ENCODE results near the gene RIC8B.
"Not testable (repeated sequence)": the region's sequence is repeated elsewhere in the genome, so short reads cannot be mapped to it uniquely, and the experiment has no call there.

The RIC8B gene, protein sequence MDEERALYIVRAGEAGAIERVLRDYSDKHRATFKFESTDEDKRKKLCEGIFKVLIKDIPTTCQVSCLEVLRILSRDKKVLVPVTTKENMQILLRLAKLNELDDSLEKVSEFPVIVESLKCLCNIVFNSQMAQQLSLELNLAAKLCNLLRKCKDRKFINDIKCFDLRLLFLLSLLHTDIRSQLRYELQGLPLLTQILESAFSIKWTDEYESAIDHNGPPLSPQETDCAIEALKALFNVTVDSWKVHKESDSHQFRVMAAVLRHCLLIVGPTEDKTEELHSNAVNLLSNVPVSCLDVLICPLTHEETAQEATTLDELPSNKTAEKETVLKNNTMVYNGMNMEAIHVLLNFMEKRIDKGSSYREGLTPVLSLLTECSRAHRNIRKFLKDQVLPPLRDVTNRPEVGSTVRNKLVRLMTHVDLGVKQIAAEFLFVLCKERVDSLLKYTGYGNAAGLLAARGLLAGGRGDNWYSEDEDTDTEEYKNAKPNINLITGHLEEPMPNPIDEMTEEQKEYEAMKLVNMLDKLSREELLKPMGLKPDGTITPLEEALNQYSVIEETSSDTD

DNA sequence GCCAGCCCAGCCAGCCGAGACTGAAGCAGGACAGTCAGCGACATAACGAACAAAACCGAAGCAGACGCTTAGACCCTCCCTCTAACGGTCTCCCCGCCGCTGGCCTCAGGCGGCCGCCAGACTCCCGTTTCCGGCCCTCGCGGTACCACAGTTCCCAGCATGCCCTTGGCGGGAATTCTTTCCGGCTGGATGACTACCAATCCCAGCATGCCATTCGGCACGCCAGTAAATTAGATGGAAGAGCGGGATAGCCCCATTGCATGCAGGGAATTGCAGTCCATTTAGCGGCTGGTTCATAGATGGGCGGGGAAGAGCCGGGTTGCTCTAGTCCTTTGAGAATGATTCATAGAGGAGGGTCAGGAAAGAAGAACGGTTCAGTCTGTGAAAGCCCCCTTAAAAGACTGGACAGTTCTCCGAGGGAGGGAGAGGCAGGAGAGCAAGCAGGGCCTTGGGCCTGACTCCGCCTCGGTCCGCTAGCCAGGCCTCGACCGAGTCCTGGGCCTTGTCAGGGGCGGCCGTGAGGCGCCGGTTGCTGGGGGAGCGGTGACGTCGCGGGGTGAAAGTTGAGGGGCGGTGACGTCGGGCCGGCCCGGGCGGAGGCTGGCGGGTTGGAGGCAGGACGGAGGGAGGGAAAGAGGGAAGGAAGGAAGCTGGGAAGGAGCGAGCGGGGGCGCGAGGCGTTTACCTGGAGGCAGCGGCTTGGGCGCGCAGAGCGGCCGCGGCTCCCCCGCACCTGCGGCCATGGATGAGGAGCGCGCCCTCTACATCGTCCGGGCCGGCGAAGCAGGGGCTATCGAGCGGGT, at the start of gene RIC8B:
Gene RIC8B (plus strand): TSS at position 678 of the 803 bp plus-strand sequence. CDS start 64 bp downstream, at position 742.
- peak; percentile 67 to 70 for DNase-seq

DNA sequence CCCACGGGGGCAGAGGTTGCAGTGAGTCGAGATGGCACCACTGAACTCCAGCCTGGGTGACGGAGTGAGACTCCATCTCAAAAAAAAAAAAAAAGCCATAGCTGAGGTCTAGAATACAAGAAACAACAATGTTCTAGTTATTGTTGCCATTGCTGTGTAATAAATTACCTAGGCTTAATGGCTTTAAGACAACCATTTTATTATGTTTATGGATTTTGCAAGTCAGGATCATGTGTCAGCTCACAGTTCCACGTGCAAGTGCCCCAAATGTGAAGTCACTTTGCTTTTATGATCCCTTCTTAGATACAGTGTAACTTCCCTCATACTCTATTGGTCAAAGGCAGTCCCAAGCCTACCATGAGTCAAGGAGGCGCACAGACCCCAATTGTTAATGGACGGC, 49.5 kb upstream of the RIC8B start:
- DNase-seq: no peak

DNA sequence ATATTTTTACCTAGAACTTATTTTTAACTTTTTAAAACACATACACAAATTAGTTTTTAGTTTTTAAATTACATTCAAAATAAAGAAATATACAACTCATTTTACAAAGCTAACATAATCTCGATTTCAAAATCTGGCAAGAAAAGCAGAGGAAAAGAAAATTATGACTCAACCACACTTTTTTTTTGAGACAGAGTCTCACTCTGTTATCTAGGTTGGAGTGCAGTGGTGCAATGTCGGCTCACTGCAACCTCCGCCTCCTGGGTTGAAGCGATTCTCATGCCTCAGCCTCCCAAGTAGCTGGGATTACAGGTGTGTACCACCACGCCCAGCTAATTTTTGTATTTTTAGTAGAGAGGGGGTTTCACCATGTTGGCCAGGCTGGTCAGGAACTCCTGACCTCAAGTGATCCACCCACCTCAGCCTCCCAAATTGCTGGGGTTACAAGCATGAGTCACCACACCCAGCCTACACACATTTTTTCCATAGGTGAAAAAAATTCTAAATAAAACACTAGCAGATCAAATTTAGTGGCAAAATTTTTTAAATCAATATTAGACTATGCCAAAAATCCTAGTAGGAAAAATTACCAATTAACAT, 47.8 kb upstream of the RIC8B start:
- not testable (repeated sequence) for DNase-seq

DNA sequence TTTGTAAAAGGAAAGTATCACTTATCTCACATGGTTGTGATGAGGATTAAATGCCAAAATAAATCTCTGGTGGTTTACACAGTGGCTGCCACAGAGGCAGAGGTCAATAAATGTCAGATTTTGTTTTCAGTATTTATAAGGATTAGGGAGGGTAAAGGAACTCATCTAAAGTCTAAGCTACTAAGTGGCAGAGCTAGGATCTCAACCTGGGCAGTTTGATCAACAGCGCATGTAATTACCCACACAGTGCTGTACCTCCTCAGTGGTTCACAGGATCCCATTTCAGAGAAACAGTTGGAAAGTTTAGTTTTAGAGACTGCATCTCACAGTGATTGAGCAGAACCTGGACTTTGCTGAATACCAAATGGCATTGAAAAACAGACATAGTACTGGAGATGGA, 44.9 kb upstream of the RIC8B start:
- no peak for DNase-seq

DNA sequence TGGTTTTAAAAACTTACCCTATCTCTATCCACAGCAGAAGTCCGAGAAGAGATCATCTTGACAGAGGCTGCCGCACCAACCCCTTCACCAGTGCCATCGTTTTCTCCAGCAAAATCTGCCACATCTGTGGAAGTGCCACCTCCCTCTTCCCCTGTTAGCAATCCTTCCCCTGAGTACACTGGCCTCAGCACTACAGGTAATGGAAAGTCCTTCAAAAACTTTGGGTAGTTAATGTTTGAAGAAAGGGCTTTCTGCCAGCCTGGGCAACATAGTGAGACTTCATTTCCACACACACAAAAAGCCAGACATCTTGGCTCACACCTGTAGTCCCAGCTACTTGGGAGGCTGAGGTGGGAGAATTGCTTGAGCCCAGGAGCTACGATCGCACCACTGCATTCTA, 41.6 kb upstream of the RIC8B start:
- no peak for DNase-seq

DNA sequence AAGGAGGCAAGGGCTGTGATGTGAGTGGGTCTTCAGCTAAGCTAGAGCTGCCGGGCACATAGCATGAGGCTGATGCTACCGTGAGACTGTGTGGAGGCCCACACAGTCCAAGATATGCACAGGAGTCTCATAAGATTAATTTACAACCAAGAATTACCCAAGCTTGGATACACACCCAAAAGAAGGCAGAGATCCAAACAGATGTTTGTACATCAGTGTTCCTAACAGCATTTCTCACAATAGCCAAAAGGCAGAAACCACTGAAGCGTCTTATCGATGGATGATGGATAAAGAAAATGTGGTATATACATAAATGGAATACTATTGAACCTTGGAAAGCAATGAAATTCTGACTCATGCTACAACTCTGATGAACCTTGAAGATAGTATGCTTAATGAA, 40.8 kb upstream of the RIC8B start:
- no peak for DNase-seq

DNA sequence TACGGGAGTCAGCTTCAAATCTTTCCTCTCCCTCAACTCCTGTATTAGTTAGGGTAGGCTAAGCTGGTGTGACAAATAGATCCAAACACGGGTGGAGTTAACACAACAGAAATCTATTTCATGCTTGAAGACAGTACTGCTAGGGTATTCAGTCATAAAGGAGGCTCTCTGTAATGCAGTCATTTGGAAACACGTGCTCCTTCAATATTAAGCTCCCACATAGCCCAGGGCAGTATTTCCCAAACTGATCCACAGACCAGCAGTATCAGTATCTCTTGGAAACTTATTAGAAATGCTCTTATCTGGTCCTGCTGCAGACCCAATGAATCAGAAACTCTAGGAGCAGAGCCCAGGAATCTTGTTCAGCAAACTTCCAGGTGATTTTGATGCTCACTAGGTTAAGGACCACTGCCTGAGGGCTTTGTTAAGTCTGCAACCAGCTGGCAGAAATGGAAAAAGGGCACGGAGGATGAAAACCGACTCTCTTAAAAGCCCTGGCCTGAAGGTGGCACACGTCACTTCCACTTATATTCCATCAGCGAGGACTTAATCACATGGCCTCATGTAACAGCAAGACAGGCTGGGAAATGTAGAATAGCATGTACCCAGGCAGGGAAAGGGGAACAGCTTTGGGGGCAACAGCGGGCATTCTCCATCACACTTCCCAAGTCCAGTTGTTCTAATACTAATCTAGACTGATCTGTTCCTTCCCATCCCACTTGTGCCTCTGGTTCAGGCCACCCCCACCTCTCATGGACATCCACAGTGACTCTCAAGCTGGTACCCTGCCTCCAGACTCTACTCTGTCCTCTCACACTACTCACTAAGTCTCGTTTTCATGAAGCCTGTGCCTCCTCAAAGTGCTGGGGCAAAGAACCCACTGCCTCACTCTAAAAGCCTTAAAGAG, 38.2 kb upstream of the RIC8B start:
- DNase-seq: no peak

DNA sequence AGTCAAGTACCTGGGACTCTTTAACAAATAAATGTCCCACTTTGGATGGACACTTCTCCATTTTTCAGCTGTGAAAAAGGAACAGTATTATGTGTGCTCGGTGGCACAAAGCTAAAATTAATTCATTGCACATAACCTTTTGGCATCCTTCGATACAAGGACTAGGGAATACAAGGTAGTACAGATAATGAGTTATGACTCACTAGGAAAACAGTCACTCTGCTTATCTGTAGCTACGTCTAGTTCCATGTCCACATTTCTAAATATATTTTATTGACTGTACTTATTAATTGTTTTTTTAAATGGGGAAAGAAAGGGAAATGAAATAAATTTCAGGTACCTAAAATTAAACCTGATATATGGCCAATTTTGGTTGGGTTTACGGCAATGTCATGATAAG, 35.2 kb upstream of the RIC8B start:
- DNase-seq: no peak

DNA sequence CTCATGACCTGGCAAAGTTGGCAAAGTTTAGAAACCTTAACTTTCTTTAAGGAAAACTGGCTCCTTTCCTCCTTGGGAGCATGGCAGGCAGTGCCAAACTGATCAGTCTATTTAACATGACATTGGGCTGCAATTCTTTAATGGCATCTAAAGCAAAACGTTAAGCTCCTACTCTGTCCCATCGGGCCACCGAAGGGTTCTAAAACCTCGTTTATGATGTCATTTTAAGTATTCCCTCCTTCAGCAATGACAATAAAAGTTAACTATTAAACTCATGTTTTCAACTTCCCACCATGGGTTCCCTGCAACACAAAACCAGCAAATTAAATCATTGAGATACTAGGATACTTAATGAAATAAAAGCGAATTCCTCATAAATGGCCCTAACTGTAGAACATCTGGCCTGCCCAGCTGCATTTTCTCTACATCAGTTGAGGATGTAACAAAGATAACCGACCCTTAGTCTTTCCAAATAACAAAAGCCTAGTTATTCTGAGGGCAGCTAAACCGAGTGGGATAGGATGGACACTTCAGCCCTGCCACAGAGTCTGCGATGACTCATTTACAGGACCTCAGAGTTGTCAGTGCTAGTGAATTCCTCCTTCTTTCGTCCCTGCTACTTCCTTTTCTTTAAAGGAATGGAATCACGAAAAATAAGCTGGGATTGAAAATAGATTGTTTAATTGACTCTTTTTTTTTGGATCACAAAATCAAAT, 34.5 kb upstream of the RIC8B start:
- DNase-seq: no peak

DNA sequence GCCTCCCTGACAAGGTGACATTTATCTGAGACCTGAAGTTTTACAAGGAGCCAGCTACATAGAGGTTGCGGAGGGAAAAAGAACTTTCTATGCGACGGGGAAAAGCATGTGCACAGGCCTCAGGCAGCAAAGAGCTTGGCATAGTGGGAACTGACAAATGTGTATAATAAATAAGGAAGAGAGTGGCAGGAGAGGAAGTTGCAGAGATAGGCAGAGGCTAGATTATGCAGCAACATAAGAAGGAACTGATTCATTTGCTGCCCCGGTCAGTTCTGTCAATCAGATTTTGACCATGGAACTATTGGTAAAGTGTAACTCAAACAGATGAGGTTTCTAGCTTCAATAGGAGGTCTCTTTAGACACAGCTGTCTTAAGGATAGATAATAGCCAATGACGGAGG, 33.7 kb upstream of the RIC8B start:
- no peak for DNase-seq

DNA sequence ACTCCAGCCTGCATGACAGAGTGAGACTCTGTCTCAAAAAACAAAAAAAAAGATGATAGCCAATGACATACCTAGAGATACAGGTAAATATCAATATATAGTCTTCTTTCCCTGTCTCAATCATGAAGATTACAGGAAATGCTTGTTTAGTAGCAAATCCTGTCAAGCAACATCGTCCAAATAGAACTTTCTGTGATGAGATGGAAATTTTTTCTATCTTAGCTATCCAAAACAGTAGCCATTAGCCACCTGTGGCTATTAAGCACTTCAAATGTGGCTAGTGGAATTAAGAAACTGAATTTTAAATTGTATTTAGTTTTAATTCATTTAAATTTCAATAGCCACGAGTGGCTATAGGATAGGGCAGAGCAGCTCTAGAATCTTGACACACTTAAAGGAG, 33.2 kb upstream of the RIC8B start:
- no peak for DNase-seq

DNA sequence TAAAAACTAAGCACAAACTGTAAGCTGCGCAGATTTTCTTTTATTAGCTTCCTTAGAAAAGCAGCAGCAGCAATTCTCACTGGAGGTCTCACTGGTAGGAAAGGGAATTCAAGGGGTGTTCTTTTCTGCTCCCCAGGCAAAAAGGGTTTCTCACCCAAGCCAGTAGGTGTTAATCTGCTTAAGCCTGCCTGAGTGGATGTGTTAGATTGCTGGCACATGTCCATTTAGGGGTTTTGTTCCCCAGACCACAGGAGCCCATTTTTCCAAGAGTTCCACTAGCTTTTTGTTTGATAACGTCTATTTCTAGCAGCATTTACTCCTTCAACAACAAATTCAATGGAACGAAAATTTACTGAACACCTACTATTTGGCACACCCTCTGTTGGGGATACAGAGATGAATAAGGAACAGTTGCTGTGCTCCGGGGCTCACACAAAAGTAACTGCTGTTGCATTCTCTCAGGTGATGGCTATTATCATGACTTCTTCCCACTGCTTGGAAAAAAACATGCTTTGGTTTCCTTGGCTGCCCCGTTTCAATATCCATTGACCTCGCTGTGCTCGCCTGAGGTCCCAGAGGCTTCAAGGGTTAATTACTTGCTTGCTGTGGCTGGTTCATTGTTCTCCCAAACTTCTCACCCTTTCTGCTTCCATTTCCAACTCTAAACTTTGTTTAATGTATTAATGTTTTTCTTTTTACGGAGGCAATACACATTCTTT, 31.1 kb upstream of the RIC8B start:
- no peak for DNase-seq

DNA sequence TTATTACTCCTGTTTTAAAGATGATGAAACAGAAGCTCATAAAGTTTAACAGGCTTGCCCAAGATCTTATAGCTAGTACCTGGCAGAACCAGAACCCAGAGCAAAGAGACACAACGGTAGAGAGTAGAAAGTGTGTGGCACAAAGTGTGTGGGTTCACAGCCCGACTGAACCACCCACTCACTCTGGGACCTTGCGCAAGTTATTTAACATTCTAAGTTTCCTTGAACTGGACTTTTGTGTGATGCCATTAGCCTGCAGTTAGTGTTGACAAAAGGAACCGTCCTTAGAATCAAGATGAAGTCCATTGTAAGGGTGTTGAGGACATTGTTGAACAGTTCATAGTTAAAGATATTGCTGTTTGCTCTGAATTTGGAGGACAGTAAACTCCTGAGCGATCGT, 29.9 kb upstream of the RIC8B start:
- DNase-seq: no peak

DNA sequence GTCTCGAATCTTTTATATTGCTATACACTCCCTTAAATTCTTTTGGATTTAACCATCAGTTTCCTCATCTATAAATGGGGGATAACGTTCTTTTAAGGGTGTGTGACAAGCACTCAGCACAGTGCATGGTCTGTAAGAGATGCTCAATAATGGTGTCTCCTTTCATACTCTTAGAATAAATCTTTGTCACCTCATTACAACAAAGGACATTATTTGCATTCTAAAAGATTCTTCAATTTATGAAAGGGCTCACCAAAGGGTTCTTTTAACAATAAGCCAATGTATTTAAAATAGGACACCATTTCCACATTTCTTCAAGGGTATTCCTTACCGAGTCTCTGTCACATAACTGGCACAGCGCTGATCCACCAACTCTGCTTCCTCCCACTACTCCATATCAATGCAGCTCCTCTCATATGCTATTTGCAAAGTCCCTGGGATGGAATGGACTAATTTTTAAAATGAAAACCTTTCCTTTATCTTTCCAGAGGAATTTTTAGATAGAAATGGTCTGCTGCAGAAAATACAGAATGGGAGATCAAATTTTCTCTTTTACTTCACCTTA, 29.2 kb upstream of the RIC8B start:
- DNase-seq: no peak

DNA sequence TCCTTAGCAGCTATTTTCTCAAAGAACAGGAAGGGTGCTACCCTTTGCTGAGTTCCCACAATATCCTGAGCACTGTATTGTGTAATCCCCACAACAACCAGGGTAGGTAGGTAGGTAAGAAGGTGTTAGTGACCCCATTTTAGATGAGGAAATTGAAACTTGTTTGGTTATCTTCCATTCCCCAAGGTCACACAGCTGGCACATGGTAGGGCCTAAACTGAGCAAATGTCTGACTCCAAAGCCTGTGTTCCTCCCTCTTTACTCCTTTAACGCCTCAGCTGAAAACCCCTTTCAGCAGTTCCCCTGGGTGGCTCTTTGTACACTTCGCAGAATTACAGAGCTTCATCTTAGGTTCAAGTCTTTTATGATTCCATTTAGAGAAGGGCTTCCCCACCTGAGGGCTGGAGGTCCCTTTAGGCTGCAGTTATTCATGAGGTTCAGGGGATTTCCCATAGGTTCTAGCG, 26.5 kb upstream of the RIC8B start:
- no peak for DNase-seq

DNA sequence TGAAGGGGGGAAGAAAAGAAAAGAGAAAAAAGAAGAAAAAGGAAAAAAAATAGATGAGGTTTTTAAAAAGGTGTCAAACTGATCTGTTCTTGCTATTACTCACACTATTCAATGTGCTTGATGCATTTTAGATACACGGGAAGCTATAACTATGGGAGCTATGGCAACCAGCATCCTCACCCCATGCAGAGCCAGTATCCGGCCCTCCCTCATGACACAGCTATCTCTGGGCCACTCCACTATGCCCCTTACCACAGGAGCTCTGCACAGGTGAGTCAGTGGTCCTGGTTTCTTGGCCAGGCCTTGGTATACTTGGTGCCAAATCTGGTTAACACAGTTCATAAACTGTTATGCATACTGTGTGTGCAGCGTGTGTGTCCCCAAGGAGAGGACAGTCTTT, 24.0 kb upstream of the RIC8B start:
- no peak for DNase-seq

DNA sequence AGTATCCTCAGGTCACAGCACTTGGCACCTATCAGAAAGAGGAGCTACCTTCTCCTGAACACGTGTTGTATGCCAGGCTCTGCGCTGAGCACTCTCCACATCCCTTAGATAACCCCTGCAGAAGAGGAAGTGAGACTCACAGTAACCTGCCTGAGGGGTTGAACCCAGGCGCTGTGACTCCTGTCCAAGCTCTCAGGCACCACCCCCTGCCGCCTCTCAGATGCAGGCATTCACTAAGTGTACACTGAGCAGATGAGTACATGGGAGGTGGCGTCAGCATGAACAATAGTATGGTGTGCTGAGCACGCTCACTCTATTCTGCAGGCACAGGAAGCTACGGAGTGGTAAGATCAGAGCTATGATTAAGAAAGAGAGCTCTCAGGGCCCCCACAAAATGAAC, 21.0 kb upstream of the RIC8B start:
- DNase-seq: peak; percentile 39 to 41

DNA sequence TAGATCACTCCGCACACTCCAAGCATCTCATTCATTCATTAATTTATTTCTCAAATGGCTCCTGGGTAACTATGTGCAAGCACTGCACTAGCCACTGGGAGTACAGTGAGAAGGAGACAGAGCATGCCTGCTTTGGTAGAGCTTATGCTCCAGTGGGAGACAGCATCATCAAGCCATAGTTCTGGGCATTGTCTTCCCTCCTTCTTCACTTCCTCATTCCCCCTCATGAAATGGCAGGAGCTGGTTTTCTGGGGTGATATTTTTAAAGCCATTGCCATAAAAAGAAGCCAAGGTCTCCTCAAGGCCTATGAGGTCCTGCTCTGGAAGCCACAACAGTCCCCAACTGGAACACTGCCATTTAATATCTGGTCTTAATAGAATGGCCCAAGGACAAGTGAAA, 20.2 kb upstream of the RIC8B start:
- no peak for DNase-seq

DNA sequence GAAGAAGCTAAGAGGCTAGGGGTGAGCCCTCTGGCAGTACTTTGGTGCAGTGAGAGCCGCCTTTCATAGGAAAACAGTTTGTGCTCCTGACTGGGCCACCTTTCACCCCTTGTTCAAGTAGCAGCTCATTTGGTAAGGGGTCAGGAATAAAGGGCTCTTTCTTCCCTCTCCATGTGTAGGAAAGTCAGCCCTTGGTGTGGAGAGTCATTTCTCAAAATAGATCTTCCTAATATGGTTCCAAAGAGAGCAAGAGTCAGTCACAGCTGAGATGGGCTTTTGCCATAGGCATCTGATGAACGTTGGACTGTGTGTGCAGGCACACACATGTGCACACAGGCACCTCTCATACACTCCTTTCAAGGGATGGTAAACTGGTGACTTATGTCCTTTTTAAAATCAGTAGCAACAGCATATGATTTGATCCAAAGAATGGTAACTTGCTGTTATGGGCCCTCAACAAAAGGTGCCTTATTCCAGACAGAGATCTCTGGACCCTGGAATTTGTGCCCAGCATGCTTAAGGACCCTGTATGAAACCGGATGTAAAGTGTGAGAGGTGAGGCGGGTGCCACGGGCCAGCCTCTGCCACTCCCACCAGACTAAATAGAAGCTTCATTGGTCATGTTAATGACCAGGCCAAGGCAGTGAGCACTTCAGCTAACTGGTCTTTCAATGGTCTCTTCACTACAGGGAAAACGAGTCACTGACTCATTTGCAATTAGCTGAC, 16.7 kb upstream of the RIC8B start:
- DNase-seq: no peak
